HepG2 (cell line): Measurements from ENCODE around the gene PCSK7. TPM values are rescaled to one million over a fixed set of nuclear protein-coding genes. Genes with fewer than 3 reads are reported as not detected.

ENCODE experiments used
- AKAP8 ChIP-seq: sonication (generic); formaldehyde crosslinking; IDR thresholded peaks from 2 replicates; pipeline ENCODE4 v1.5.1; 2020; ENCODE audit warnings: mild to moderate bottlenecking, missing genetic modification reagents
- ARID3A ChIP-seq: IDR thresholded peaks from 2 replicates; pipeline ENCODE4 v1.6.1; 2012; ENCODE audit warnings: low read depth, low read length, improper control_type of control experiment
- ATF7-NPFF ChIP-seq: sonication (generic); formaldehyde crosslinking; IDR thresholded peaks from 2 replicates; pipeline ENCODE4 v1.8.1; 2023; ENCODE audit warnings: mild to moderate bottlenecking, low read depth, missing genetic modification reagents, moderate library complexity
- GABPA ChIP-seq, 2 experiments: IDR thresholded peaks; 2 replicates each; pipeline ENCODE4 v1.6.1; 2011 to 2016; ENCODE audit warnings: low read depth in 2 of 2, low read length in 1 of 2, missing biosample characterization in 1 of 2, missing genetic modification characterization in 1 of 2
- KLF9 ChIP-seq: IDR thresholded peaks from 2 replicates; pipeline ENCODE4 v1.6.1; 2016; ENCODE audit warnings: low read depth
- MTA3 ChIP-seq: sonication (generic); formaldehyde crosslinking; IDR thresholded peaks from 2 replicates; pipeline ENCODE4 v1.4.0; 2020; ENCODE audit warnings: missing genetic modification reagents
- NFYB ChIP-seq: sonication (generic); formaldehyde crosslinking; IDR thresholded peaks from 2 replicates; pipeline ENCODE4 v1.4.0; 2020; ENCODE audit warnings: missing genetic modification reagents
- ONECUT2 ChIP-seq: sonication (generic); formaldehyde crosslinking; IDR thresholded peaks from 2 replicates; pipeline ENCODE4 v1.4.0; 2020; ENCODE audit warnings: missing genetic modification reagents
- RFXAP ChIP-seq: sonication (generic); formaldehyde crosslinking; IDR thresholded peaks from 2 replicates; pipeline ENCODE4 v1.4.0; 2020; ENCODE audit warnings: missing genetic modification reagents, borderline replicate concordance
- SETDB1 ChIP-seq: sonication (generic); formaldehyde crosslinking; IDR thresholded peaks from 2 replicates; pipeline ENCODE4 v1.5.1; 2020; ENCODE audit warnings: missing genetic modification reagents, mild to moderate bottlenecking, borderline replicate concordance
- STAT6 ChIP-seq: sonication (generic); formaldehyde crosslinking; IDR thresholded peaks from 2 replicates; pipeline ENCODE4 v1.4.0; 2020; ENCODE audit warnings: missing genetic modification reagents, mild to moderate bottlenecking, borderline replicate concordance
- ZHX1 ChIP-seq: sonication (generic); formaldehyde crosslinking; IDR thresholded peaks from 2 replicates; pipeline ENCODE4 v1.8.1; 2022; ENCODE audit warnings: low read depth, mild to moderate bottlenecking, missing genetic modification reagents
- ZNF17 ChIP-seq: sonication (generic); formaldehyde crosslinking; IDR thresholded peaks from 2 replicates; pipeline ENCODE4 v1.5.0; 2020; ENCODE audit warnings: mild to moderate bottlenecking, missing genetic modification reagents
- ZNF317 ChIP-seq: sonication (generic); formaldehyde crosslinking; IDR thresholded peaks from 2 replicates; pipeline ENCODE4 v1.5.0; 2020; ENCODE audit warnings: mild to moderate bottlenecking, missing genetic modification reagents
- ZNF333 ChIP-seq: sonication (generic); formaldehyde crosslinking; IDR thresholded peaks from 2 replicates; pipeline ENCODE4 v1.4.0; 2020; ENCODE audit warnings: mild to moderate bottlenecking, missing genetic modification reagents, borderline replicate concordance
- ZNF382 ChIP-seq: sonication (generic); formaldehyde crosslinking; IDR thresholded peaks from 2 replicates; pipeline ENCODE4 v1.5.0; 2020; ENCODE audit warnings: missing genetic modification reagents, mild to moderate bottlenecking, borderline replicate concordance
- ZNF678 ChIP-seq: sonication (generic); formaldehyde crosslinking; IDR thresholded peaks from 2 replicates; pipeline ENCODE4 v1.4.0; 2020; ENCODE audit warnings: mild to moderate bottlenecking, missing genetic modification reagents
- ZNF768 ChIP-seq: sonication (generic); formaldehyde crosslinking; IDR thresholded peaks from 2 replicates; pipeline ENCODE4 v1.4.0; 2020; ENCODE audit warnings: missing genetic modification reagents
- ZNF883 ChIP-seq: sonication (generic); formaldehyde crosslinking; IDR thresholded peaks from 2 replicates; pipeline ENCODE4 v1.5.1; 2020; ENCODE audit warnings: mild to moderate bottlenecking, missing genetic modification reagents; ENCODE audit errors: not compliant biosample characterization
- polyA plus RNA-seq, 8 experiments: library from polyadenylated mRNA; depleted of rRNA in 3 of 8; stranded (reverse) in 7 of 8; unstranded in 1 of 8; fragments of >200 nt; fragmentation: Illumina TruSeq in 4 of 8; extraction: Trizol in 4 of 8; gene quantifications; 2 replicates each; pipeline versions ENCODE4 v1.2.1 to v1.2.3, GENCODE V29; 2011 to 2016; ENCODE audit warnings: low read depth in 4 of 8, missing spikeins in 1 of 8, mixed read lengths in 1 of 8; ENCODE audit not compliant: insufficient read depth in 1 of 8
- total RNA-seq, 5 experiments: library from RNA; depleted of rRNA; stranded (reverse); fragments of >200 nt; fragmentation: Illumina TruSeq; extraction: Trizol; gene quantifications; 2 replicates each; pipeline ENCODE4 v1.2.3, GENCODE V29; 2016; ENCODE audit warnings: low read depth in 1 of 5
- TF ChIP-seq, protein P1 (sequence below): sonication (generic); formaldehyde crosslinking; IDR thresholded peaks from 2 replicates; pipeline ENCODE4 v1.4.0; 2020; ENCODE audit warnings: missing genetic modification reagents

PCSK7 gene
- total and polyA plus RNA-seq, 2 of the 13 experiments (the other 11 are each of a cell fraction or from before 2014, with no cell fraction given) = 13.4 to 13.8 TPM

- TF ChIP-seq STAT6 (no peak), ZNF382 (CRISPR knock-in tag) (no peak), ATF7-NPFF (CRISPR knock-in tag) (no peak), ZNF678 (CRISPR knock-in tag) (no peak), KLF9 (CRISPR knock-in tag) (no peak), NFYB (CRISPR knock-in tag) (no peak), ARID3A (no peak), ZNF883 (CRISPR knock-in tag) (peak; percentile 58), ZNF17 (no peak), MTA3 (CRISPR knock-in tag) (no peak), ZNF317 (CRISPR knock-in tag) (no peak), SETDB1 (CRISPR knock-in tag) (no peak), AKAP8 (CRISPR knock-in tag) (no peak), ZNF768 (CRISPR knock-in tag) (no peak), ZHX1 (CRISPR knock-in tag) (no peak), ONECUT2 (CRISPR knock-in tag) (no peak), GABPA (IDR thresholded peaks at IDR 0.05; ENCODE audit: low read depth, low read length) (no peak), GABPA (CRISPR knock-in tag; IDR thresholded peaks at IDR 0.05; ENCODE audit: low read depth) (no peak), ZNF333 (no peak), RFXAP (CRISPR knock-in tag) (peak; percentile 27; the same call in 1 of the 2 replicates)
- TF ChIP-seq, protein P1, sequence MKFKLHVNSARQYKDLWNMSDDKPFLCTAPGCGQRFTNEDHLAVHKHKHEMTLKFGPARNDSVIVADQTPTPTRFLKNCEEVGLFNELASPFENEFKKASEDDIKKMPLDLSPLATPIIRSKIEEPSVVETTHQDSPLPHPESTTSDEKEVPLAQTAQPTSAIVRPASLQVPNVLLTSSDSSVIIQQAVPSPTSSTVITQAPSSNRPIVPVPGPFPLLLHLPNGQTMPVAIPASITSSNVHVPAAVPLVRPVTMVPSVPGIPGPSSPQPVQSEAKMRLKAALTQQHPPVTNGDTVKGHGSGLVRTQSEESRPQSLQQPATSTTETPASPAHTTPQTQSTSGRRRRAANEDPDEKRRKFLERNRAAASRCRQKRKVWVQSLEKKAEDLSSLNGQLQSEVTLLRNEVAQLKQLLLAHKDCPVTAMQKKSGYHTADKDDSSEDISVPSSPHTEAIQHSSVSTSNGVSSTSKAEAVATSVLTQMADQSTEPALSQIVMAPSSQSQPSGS = no peak
These were observed 52.5 kb downstream of the PCSK7 start (continued) for GRCh38 chr11:117179048-117179999.
